ENCODE results near the gene WNT11. TPM values are rescaled to one million over a fixed set of nuclear protein-coding genes. Genes with fewer than 3 reads are reported as not detected.

The WNT11 gene
- total RNA-seq, 4 donors from 2014 or later = 6.6 to 7.5 (median 6.9) TPM

DNA sequence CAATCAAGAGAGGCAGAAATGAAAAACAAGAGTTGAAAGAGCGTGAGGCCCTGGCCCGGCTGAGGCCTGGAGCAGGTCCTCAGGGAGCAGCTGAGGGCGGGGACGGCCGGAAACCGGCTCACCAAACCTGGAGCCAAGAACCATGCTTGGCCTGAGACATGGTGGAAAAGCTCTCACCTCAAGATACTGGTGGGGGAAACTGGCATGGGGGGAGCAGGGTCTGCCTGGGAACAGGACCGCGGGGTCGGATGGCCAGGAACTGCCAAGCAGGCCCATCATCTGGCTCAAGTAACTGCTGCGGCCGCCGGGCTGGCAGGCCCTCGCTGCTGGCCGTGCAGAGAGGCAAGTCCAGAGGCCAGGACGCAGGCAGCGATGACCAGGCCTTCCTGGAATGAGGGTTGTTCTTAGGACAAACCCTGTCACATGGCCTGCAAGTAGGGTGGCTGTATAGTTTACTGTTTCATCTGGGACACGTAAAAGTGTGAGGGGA, 18.9 kb upstream of the WNT11 start:
- TF ChIP-seq, protein P1, sequence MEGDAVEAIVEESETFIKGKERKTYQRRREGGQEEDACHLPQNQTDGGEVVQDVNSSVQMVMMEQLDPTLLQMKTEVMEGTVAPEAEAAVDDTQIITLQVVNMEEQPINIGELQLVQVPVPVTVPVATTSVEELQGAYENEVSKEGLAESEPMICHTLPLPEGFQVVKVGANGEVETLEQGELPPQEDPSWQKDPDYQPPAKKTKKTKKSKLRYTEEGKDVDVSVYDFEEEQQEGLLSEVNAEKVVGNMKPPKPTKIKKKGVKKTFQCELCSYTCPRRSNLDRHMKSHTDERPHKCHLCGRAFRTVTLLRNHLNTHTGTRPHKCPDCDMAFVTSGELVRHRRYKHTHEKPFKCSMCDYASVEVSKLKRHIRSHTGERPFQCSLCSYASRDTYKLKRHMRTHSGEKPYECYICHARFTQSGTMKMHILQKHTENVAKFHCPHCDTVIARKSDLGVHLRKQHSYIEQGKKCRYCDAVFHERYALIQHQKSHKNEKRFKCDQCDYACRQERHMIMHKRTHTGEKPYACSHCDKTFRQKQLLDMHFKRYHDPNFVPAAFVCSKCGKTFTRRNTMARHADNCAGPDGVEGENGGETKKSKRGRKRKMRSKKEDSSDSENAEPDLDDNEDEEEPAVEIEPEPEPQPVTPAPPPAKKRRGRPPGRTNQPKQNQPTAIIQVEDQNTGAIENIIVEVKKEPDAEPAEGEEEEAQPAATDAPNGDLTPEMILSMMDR (IDR thresholded peaks at IDR 0.05) = no peak
- TF ChIP-seq POLR2A (IDR thresholded peaks at IDR 0.05) = no peak
- no peak overlapping the region for H3K27ac ChIP-seq
- H3K9me3 ChIP-seq = no peaks in the 10 kb centered on the region
- H3K36me3 ChIP-seq = no peaks in the 10 kb centered on the region
- H3K4me3 ChIP-seq = no peak overlapping the region
- peaks cover 0 to 4% (median 0%) of the 10 kb centered on the region in 4 donors for H3K4me1 ChIP-seq
- no peaks in the 10 kb centered on the region for H3K27me3 ChIP-seq
- DNase-seq = no peak

DNA sequence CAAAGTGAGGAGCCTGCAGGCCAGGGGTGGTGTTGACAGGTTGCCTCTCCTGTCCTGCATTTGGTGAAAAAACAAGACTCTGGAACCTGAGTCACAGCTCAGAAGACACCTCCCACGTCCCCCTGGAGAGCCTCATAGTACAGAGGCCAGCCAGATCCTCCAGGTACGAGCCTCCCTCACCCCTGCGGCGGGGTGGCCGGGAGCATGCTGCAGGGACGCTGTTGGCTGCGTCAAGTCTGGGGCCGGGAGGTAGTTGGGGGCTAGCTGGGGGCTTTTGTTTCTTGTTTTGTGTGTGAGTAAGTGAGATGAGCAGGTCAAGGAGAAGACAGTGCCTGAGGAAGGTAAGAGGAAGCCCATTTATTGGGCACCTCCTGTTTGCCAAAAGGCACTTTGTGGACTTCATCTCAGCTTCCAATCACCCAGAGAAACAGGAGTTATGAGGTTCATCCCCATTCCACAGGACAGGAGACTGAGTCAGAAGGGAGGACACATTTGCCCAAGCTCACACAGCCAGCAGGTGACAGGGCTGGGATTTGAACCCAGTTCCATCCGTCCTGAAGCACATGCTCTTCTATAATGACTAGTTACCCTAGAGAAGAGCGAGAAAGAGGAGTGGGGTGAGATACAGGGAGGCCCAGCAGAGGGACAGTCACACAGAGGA, 18.3 kb upstream of the WNT11 start:
- TF ChIP-seq POLR2A (IDR thresholded peaks at IDR 0.05) = no peak
- TF ChIP-seq, protein P1 (IDR thresholded peaks at IDR 0.05) = no peak
- no peak overlapping the region for H3K27ac ChIP-seq

DNA sequence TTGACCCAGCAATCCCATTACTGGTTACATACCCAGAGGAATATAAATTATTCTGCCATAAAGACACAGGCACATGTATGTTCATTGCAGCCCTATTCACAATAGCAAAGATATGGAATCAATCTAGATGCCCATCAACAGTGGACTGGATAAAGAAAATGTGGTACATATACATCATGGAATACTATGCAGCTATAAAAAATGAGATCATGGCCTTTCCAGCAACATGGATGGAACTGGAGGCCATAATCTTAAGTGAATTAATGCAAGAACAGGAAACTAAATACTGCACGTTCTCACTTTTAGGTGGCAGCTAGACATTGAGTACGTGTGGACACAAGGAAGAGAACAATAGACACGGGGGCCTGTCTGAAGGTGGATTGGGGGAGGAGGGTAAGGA, 15.1 kb upstream of the WNT11 start:
- Histone ChIP-seq H3K4me1 (no peaks in the 10 kb centered on the region), H3K4me3 (no peak overlapping the region), H3K27ac (no peak overlapping the region), H3K36me3 (no peaks in the 10 kb centered on the region), H3K27me3 (no peaks in the 10 kb centered on the region), H3K9me3 (no peaks in the 10 kb centered on the region)
- no peak for DNase-seq
- TF ChIP-seq, protein P1 (IDR thresholded peaks at IDR 0.05) = no peak
- no peak for TF ChIP-seq POLR2A (IDR thresholded peaks at IDR 0.05)

More for the DNA sequence above, 18.3 kb upstream of the WNT11 start:
- no peaks in the 10 kb centered on the region for H3K27me3 ChIP-seq
- DNase-seq = no peak
- H3K36me3 ChIP-seq = no peaks in the 10 kb centered on the region
- peaks cover 0 to 4% (median 0%) of the 10 kb centered on the region in 4 donors for H3K4me1 ChIP-seq
- H3K9me3 ChIP-seq = no peaks in the 10 kb centered on the region
- no peak overlapping the region for H3K4me3 ChIP-seq

DNA sequence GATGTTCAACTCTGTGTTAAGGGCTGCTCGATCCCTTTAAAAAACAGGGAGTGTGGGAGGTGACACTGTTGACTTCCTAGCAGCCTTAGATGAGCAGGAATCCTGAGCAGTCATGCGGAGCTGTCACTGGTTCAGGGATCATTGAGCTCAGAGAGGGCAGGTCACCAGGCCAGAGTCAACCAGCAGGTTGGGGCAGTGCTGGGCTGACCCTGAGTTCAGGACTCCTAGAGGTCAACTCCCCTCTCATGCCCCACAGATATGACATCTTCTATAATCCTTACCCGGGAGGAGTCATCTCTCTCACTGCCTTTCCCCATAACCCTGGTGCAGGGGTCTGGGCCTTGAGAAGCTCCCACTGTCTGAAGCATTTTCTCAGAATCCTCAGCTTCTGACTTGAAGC, 12.9 kb upstream of the WNT11 start:
- Histone ChIP-seq H3K4me3 (no peak overlapping the region), H3K4me1 (no peaks in the 10 kb centered on the region), H3K27me3 (no peaks in the 10 kb centered on the region), H3K36me3 (no peaks in the 10 kb centered on the region), H3K27ac (no peak overlapping the region), H3K9me3 (no peaks in the 10 kb centered on the region)
- DNase-seq = no peak
- no peak for TF ChIP-seq POLR2A (IDR thresholded peaks at IDR 0.05)
- TF ChIP-seq, protein P1 (IDR thresholded peaks at IDR 0.05) = no peak

DNA sequence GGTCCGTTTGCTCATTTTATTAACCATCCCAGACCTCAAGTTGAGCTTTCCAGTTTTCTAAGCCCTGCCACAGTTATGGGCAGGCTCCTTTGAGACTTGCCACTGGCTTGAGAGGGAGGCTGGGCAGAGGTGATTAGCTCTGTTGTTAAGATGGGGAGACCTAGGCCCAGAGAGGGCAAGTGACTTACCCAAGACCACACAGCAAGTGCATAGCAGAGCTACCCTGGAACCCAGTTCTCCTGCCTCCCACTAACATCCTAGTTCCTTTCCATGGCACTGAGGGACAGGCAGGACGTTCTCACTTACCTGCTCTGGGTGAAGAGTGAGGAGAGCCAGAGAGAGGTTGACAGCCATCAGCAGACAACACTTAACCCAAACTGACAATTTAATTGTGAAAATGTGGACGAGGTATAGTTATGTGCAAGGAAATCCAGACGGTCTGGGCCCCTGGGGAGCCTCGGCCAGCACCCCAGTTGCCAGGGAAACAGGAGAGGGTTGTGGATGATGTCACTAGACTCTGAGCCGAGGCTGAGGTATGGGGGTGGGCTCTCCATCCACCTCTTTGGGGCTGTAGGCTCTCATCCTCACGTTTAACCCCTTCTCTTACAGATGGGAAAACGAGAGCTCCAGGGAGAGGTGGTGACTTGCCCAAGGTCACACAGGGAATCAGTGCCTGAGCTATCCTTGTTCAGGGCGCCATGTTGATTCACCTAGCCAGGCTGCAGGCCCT, 12.3 kb upstream of the WNT11 start:
- no peaks in the 10 kb centered on the region for H3K36me3 ChIP-seq
- no peak overlapping the region for H3K4me3 ChIP-seq
- no peak for DNase-seq
- TF ChIP-seq POLR2A (IDR thresholded peaks at IDR 0.05) = no peak
- TF ChIP-seq, protein P1 (IDR thresholded peaks at IDR 0.05) = no peak
- H3K9me3 ChIP-seq = no peaks in the 10 kb centered on the region
- H3K27ac ChIP-seq = no peak overlapping the region
- H3K4me1 ChIP-seq = no peaks in the 10 kb centered on the region
- no peaks in the 10 kb centered on the region for H3K27me3 ChIP-seq
